GM19372 (cell line): ENCODE data around the gene SLC12A5.

Source experiments
- ATAC-seq: cut with Tn5 transposase; IDR thresholded peaks from one replicate; pipeline ENCODE4 v1.9.1; 2021; ENCODE audit warnings: mild to moderate bottlenecking, low read depth, moderate library complexity; ENCODE audit not compliant: unreplicated experiment

Gene SLC12A5

DNA sequence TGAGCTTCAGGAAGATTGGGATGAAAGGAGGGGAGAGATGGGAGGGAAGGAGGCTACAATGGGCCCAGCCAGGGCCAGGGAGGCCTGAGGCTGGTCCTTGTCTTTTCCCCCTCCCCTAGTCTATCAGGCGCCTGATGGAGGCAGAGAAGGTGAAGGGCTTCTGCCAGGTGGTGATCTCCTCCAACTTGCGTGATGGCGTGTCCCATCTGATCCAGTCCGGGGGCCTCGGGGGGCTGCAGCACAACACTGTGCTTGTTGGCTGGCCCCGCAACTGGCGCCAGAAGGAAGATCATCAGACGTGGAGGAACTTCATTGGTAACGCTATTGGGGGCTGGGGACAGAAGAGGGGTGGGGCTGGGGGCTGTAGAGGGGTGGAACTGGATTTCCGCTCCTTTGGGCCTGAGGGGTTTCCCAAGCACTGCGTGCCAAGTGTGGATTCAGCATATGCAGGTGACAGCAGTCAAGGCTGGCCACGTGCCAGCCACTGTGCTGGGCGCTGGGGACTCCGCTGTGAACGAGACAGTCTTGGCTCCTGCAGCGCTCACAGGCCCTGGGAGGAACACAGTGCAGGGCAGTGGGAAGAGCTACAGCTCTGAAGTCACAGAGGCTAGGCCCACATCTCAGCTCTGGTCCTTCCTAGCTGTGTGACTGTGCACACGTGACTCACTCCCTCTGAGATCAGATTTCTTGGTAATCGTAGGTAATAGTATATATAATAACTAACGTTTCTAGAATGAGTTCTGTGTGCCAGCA is 22.7 kb downstream of the SLC12A5 start:
- no peak for ATAC-seq

DNA sequence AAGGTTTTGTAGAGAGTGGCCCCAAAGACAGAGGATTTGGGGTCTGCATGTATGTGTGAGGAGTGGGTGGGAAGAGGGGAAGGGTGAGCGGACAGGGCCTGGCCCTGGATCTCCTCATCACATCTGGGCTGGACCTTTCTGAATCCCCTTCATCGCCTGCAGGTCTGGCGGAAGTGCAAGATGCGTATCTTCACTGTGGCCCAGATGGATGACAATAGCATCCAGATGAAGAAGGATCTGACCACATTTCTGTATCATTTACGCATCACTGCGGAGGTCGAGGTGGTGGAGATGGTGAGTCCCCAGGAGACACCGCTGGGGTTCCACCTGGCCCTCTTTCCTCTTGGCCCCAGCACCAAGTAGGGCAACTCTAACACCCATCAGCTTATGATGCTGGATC is 24.4 kb downstream of the SLC12A5 start:
- no peak for ATAC-seq

DNA sequence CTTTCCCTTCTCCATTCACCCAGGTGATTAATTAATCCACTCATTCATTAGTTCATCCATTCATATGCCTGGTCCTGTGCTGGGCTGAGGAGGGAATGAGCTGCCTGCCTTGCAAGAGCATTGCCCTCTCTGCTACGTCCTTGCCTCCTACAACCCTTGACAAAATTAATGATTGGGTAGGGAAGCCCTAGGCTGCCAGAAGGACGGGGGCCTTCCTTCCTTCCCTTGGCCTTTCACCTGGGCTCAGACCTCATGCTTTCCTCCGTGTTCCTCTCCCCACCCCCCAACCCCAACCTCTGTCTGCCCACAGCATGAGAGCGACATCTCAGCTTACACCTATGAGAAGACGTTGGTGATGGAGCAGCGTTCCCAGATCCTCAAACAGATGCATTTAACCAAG is 25.6 kb downstream of the SLC12A5 start:
- ATAC-seq, result no peak

DNA sequence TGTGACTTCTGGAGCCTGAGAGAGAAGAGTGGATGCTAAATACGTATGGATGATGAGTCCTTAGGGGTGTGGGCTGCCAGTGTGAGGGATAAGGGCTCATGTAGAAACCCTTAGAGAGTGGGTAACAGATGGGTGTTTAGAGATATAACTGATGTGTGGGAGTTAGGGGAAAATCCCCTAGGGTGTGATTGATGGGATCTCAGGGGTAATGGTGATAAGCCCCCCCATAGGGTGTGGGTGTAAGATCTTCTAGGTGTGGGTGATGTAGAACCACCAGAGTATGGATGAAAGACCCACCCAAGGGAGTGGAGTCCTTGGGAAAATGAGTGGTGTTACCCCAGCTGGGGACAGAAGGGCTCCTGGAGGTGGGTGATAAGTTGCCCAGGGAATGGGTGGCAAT is 26.3 kb downstream of the SLC12A5 start:
- ATAC-seq, result no peak

DNA sequence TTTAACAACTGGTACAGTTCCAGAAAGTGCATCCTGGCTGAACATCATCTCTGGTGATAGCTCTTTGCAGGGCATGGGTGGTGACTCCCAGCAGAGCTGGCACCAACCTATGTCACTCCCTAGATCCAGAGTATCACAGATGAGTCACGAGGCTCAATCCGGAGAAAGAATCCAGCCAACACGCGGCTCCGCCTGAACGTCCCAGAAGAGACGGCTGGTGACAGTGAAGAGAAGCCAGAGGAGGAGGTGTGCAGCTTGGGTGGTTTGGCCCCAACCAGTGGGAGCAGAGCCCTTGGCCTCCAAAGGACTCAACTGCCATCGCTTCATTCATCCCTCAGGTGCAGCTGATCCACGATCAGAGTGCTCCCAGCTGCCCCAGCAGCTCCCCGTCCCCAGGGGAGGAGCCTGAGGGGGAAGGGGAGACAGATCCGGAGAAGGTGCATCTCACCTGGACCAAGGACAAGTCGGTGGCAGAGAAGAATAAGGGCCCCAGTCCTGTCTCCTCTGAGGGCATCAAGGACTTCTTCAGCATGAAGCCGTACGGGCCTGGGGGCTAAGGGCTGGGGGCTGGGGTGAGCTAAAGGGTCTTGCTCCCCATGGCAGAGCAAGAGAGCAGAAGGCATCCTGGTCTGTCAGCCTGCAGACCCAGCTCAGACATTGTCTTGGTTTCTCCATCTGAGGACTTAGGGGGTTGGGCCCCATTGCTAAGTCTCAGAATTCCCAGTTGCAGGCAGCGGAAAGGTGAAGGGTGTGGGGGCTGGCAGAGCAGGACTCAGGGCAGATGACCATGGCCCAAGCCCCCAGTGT is 27.2 kb downstream of the SLC12A5 start:
- no peak for ATAC-seq

DNA sequence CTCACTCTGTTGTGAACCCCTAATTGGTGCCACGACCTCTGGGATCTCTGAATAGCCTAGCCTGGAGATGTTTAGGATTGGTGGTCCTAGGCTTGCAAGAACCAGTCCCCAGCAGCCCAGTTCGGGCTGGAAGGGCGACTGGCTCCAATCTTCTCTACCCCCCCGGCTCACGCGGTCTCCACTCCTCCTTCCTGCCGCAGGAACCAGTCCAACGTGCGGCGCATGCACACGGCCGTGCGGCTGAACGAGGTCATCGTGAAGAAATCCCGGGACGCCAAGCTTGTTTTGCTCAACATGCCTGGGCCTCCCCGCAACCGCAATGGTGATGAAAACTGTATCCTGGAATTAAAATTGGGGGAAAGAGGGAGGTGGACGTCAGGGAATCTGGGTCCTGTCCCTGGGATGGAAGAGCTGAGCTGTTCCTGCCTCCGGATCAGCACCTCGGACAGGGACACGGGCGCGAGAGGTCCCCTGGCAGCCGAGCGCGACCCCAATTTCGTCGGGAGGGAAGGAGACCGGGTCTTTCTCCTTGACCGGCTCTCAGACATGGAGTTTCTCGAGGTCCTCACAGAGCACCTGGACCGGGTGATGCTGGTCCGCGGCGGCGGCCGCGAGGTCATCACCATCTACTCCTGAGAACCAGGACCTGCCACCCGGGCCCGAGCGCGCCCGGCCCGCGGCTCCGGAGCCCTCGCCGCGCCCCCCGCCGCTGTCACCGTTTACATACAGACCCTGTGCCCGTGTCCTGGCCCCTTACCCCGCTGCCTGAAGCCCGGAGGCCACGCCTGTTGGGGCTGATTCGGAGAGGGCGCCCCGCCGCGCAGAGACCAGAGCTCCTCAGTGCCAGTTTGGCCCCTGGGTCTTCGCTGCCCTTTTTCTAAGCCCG is 28.2 kb downstream of the SLC12A5 start:
- ATAC-seq, result no peak

DNA sequence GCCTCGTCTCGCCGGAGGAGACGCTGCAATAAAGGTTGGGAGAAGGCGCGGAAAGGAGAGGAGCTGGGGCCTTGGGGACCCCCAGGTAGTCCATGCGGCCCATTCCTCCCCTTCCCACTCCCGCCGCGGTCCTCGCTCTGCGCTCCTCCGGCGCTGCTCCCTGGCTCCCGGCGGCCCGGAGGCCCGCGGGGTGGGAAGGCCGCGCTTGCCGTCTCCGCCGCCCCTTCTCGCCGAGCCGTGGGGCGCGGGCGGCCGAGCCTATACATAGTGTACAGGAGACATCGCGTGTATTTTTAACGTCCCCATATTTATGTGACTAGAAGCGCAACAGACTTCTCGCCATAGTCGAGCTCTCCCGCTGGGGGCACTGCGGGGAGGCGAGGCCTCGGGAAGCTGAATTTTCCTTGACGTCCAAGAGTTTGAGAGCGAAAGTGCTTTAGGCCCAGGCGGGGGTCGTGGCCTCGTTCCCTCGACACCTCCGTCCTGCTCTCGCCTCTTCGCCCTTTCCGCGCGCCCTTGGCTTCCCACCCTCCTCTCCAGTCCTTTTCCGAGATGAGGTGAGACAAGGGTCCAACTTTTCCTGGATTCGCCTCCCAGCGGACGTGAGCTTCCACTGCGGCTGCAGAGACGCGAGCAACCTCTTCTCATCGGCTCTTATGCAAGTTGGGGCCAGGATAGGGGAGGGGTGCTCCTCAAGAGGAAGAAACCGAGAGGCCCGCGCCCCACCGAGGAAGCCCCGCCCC is 29.0 kb downstream of the SLC12A5 start:
- ATAC-seq, result no peak

DNA sequence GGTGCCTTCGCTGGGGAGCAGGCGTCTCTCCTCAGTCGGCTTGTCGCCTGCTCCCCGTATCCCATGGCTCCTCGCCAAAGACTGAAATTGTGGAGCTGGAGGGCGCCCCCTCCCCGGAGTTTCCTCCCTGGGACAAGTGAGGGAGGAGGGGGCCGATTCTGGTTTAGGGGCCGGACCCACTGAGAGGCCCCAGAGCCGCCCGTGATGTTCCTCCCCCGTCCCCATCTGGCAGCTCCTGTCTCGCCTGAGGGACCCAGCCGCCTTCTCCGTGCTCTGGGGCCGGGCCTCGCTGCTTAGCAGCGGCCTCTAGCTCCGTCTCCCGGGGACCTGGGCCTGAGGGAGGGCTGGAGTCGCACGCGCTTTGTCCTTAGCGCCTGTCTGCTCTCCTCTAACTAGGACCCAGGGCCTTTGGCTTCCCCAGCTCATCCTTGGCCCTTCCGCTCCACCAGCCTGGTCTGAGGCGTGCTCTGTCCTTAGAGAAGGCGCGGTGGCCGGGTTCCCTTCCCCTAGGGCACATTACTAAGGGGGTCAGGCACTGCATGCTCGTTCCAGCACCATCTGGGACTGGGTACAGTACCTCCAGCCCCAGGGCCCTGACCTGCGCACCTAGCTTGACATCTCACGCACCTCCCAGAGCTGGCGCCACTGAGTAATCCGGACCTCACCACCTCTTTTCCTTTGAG is 29.7 kb downstream of the SLC12A5 start:
- ATAC-seq, result no peak

DNA sequence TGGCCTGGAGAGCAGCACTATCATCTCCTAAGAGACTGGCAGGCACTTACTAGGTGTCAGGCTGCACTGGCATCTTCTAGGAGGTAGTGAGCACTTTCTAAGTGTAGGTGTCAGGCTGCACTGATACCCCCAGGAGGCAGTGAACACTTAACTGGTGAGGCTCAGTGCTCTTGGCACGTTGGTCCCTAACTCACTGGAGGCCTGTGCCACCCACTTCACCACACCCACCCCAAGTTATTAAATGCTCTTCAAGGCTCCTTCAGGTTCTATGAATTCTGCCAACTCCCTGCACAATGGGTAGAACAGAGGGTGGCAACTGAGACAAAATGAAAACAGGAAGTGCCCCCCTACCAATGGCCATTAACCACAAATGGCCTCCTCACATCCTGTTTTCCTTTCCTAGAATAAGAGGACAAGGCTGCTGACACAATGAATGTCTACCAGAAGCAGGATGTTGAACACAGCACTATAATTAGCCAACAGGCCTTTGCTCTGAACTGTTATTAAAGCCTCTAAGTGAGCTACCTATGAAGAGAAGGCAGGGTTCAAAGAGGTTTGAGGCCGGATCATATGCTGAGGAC is 31.4 kb downstream of the SLC12A5 start:
- ATAC-seq, result no peak

DNA sequence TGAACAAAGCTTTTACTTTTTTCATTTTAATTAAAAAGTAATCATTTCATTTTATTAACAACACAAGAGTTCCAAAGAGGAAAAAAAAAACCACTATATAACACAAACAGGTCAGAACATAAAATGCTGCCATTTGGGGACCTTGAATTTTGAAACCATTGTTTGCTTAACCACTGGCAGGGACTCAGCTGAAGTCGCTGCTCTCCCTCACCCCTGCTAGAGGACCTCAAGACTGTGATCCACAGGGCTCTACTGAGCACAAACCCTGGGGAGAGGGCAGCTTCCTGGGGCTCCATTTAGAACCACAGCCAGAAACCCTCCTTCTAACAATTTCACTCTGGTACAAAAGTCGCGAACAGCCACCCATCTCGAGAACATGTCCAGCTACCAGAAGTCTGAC is 32.0 kb downstream of the SLC12A5 start:
- no peak for ATAC-seq

DNA sequence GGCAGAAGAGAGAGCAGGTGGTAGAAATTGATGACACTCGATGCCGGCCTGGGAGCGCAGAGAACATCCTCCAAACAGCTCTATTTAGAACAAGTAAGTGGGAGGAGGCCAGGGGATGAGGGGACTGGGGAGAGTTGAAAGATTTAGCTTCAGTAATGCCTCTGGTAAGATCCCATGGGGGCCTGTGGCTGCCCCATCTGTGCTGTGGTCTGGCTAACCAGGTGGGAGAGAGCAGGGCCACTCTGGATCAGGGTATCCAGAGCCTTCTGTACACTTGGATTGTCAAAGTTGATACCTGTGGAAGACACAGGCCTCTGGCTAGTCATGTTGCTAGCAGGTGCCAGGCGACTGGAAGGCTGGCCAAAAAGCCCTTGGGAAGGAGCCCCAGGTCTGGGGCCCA is 33.1 kb downstream of the SLC12A5 start:
- no peak for ATAC-seq

DNA sequence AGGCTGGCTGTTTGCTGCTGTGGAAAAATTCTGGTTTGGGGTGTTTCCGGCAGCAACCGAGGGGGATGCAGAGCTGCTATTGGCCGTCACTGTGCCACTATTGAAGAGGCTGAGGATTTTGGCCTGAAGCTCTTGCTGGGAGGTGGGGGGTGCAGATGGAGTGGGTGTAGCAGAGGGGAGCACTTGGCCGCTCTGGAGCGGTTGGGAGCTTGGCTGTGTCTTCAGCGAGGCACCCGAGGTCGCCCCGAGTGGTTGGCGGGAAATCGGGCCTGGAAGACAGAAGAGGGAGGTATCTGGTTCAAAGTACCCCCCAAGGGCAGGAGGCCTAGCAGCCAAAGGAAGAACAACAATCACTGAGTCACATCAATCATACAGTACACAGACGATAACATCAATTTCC is 33.6 kb downstream of the SLC12A5 start:
- ATAC-seq, result no peak

DNA sequence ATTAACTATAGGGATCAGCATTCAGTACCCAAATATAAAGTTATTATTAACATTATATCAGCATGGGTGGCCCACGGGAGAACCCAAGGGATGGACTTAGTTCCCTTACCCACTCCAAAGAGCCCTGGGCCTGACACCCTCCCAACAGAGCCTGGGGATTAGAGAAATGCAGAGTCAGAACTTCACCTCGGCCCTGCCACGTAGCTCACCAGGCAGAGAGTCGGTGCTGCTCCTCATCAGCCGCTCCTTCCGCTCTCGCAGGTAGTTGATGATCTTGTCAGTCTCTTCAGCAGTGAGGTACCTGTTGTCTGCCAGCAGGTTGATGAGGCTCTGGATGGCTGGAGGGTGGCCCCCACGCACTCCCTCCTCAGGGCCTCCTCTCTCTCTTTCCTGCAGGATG is 34.1 kb downstream of the SLC12A5 start:
- no peak for ATAC-seq

DNA sequence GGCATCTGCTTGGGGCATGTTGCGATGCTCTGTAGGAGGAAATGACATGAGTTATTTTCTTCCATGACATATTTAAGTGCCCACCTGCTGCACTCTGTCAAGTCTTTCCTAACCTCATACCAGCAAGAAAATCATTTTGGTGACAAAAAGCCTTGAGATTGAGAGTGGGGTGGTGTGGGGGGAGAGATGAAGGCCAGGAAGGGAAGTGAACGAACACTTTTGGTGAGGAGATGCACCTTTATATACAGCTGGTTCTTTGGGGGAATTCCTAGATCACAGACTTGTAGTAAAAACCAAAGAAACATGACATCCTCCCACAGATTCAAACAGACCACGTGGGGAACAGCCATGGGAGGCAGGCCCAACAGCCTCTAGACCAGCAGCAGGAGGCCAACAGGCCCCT is 34.6 kb downstream of the SLC12A5 start:
- no peak for ATAC-seq

DNA sequence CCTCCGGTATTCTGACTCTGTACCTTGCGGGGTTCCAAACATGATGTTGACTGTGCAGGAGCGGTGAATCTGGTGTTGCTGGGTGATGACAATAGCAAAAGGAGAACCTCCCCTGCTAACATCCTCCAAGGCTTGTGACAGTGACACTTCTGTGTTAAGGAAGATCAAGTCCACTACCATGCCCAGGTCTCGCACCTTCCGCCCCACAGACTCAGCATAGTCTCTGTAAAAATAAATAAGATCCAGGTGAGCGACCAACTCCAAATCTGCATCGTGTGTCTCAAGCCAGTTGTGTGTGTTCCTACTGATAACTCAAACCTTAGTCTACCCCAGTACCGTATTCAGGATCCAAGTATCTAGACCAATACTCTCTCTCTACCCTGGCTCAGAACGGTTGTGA is 36.0 kb downstream of the SLC12A5 start:
- ATAC-seq, result no peak

DNA sequence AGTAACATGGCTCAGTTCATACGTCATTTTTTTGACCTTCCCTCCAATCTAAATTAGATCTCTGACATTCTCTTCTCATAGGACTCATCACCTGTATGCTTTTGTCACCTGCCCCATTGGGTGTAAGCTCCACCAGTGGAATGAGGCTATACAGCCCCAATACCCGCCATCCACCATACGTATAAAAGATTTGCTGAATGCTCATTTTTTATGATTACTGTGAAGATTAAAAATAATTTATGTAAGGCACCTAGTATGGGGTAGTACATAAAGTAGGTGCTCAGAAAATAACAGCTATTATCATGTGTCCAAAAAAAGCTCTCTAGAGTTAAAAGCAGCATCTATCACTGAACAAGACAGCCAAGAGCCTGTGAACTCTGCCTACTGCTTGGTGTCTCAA is 36.7 kb downstream of the SLC12A5 start:
- no peak for ATAC-seq

DNA sequence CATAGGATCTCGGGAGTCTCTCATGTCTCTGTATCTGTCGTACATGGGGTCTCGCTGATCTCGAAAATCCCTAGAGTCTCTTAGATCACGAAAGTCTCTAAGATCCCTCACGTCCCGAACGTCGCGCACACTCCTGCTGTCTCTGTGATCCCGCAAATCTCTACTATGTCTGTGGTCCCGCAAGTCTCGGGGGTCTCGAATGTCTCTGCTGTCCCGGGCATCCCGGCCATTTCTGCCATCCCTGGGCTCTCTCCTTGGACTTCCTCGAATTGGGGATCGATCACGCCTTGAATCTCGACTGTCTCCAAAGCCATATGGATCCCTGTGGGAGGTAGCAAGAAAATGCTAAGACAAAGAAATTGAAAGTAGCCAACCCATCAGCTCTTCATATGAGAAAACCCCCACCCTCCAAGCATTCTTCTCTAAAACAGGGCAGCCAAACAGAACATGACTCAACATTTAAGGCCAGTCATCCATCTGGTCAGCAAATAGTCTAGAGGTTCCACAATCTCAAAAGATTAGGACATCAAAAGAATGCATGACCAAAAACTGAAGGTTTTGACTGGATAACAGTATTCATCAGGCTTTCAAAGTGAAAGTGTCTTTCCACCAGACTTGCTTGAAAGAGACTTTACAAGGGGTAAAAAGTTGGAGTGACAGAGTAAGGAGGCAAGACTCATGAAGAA is 41.3 kb downstream of the SLC12A5 start:
- no peak for ATAC-seq

DNA sequence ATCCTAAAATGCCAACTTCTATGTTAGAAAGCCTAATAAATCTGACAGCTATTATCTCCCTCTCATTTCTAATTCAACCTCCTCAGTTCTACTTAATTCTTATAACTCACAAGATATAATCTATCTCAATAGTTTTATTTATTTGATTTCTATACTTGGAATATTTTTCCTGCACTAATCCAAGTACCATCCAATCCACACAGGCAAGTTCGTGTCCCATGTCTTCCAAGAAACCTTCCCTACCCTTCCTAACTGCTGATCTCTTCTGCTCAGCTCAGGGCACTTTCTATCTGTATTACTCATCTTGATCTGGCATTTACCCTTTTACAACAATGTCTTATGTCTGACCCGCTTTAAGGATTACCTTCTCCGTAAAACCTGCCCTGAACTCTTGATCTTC is 42.6 kb downstream of the SLC12A5 start:
- ATAC-seq, result no peak

DNA sequence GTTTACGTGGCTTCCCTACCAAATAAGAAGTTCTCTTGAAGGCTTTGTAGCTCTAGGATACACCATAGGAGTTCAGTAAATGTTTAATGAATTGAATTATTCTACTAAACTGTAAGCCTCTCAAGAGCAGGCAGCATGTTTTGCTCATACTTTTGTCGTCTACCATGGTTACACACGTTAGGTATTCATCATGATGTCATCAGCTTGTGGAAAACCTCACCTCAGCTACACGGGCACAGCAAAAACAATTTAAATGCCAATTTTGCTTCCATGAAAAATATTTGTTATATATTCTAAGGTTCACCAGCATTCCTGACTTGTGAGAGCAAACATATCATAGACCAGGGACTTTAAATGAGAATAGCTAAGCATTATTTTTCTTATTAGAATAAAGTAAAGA is 44.0 kb downstream of the SLC12A5 start:
- ATAC-seq, result no peak
